ENCODE results near the gene ATP12A. TPM values are rescaled to one million over a fixed set of nuclear protein-coding genes. Genes with fewer than 3 reads are reported as not detected.
A peak's percentile ranks its signal among the peaks of the same experiment; 100 is the strongest.
"Not testable (repeated sequence)": the region's sequence is repeated elsewhere in the genome, so short reads cannot be mapped to it uniquely, and the experiment has no call there.

Gene ATP12A
- total RNA-seq, 1 experiment from 2014 or later: not detected

- peak; percentile 73 for DNase-seq (ENCODE audit: low read depth)
Measured at GRCh38 chr13:24727731-24728601, 47.8 kb downstream of the ATP12A start.

GRCh38 chr13:24730873-24731567, 50.8 kb downstream of the ATP12A start:
- DNase-seq (ENCODE audit: low read depth): not testable (repeated sequence)

GRCh38 chr13:24734950-24735349, 54.7 kb downstream of the ATP12A start:
- no peak for DNase-seq (ENCODE audit: low read depth)

GRCh38 chr13:24737042-24737441, 56.8 kb downstream of the ATP12A start:
- DNase-seq (ENCODE audit: low read depth): no peak

- no peak for DNase-seq (ENCODE audit: low read depth)
Measured at GRCh38 chr13:24738366-24738847, 58.2 kb downstream of the ATP12A start.

GRCh38 chr13:24740014-24740890, 60.0 kb downstream of the ATP12A start:
- DNase-seq (ENCODE audit: low read depth): no peak

GRCh38 chr13:24741016-24741662, 60.9 kb downstream of the ATP12A start:
- DNase-seq (ENCODE audit: low read depth): no peak

GRCh38 chr13:24741791-24742190, 61.6 kb downstream of the ATP12A start:
- no peak for DNase-seq (ENCODE audit: low read depth)

- no peak for DNase-seq (ENCODE audit: low read depth)
Measured at GRCh38 chr13:24742294-24742693, 62.1 kb downstream of the ATP12A start.

- DNase-seq (ENCODE audit: low read depth): no peak
Measured at GRCh38 chr13:24742977-24743376, 62.8 kb downstream of the ATP12A start.

- no peak for DNase-seq (ENCODE audit: low read depth)
Measured at GRCh38 chr13:24744247-24744646, 64.0 kb downstream of the ATP12A start.

GRCh38 chr13:24745516-24745860, 65.3 kb downstream of the ATP12A start:
- no peak for DNase-seq (ENCODE audit: low read depth)

- no peak for DNase-seq (ENCODE audit: low read depth)
Measured at GRCh38 chr13:24745861-24746617, 65.8 kb downstream of the ATP12A start.

GRCh38 chr13:24746618-24747247, 66.5 kb downstream of the ATP12A start:
- no peak for DNase-seq (ENCODE audit: low read depth)

- DNase-seq (ENCODE audit: low read depth): no peak
Measured at GRCh38 chr13:24747248-24748060, 67.2 kb downstream of the ATP12A start.

GRCh38 chr13:24748061-24748400, 67.8 kb downstream of the ATP12A start:
- no peak for DNase-seq (ENCODE audit: low read depth)

GRCh38 chr13:24759197-24759596, 79.0 kb downstream of the ATP12A start:
- no peak for DNase-seq (ENCODE audit: low read depth)
